Measurements from ENCODE around the gene SH3GL2. TPM values are rescaled to one million over a fixed set of nuclear protein-coding genes. Genes with fewer than 3 reads are reported as not detected.

The SH3GL2 gene
- total RNA-seq, 5 donors from 2014 or later (not counting 1 experiment from before 2014, with no cell fraction given): not detected

DNA sequence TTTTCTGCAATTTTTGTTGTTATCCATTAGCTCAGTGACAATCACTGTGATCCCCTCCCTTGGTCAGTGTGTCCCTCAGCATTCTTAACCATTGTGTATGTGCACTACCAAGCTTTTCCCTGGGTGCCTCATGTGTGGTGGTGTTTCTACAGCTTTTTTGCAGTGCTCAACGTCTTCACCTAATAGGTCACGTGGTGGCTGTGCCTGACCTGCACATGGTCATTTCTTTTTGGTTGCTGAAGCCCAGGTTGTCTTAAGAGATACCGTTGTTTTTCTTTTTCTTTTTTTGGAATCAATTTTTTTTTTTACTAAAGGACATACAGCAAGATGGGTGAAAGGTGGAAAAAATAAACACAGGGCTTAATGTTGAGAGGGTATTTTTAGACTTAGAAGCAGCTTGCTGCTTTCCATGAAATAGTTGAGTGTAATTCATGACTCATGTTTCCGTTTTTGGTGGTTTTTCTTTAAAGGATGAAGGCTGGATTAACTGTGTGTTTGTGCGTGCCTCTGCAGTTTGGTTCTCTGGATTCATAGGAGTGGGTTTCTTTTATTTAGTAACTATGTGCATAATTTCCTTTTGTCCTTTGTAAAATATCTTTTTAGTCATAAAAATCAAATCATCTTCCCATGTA, 22.2 kb downstream of the SH3GL2 start:
- ChIA-PET POLR2A (no interaction called here), CTCF (interaction anchor here in 1 of 2 donors (0.7 kb wide), 1 partner anchor 69 kb away, joined by 3 read pairs; no protein-coding TSS in a partner anchor)
- H3K27ac Mint-ChIP-seq: no peak overlapping the region
- H3K36me3 Mint-ChIP-seq: no peaks in the 10 kb centered on the region
- no peaks in the 10 kb centered on the region for H3K27me3 Mint-ChIP-seq
- DNase-seq: no peak
- no peaks in the 10 kb centered on the region for H3K27me3 ChIP-seq (replicated peaks in 1 of 2; ENCODE audit: control insufficient read depth in 2 of 2, extremely low read depth in 1 of 2, insufficient read depth in 2 of 2, low read length in 1 of 2)
- WGBS (ENCODE audit: insufficient coverage): 60% methylated on average over 1 of the region's 5 CpGs
- no peak overlapping the region for H3K27ac ChIP-seq (ENCODE audit: low read length)
- H3K4me3 Mint-ChIP-seq: no peak overlapping the region
- no peaks in the 10 kb centered on the region for H3K36me3 ChIP-seq (ENCODE audit: control insufficient read depth in 2 of 2, extremely low read depth in 1 of 2, insufficient read depth in 1 of 2, low read length in 1 of 2)
- no peaks in the 10 kb centered on the region for H3K4me1 Mint-ChIP-seq
- no peaks in the 10 kb centered on the region for H3K4me1 ChIP-seq (ENCODE audit: control insufficient read depth in 1 of 2, extremely low read depth in 1 of 2, insufficient read depth in 2 of 2, low read length in 2 of 2)
- H3K9me3 ChIP-seq: no peaks in the 10 kb centered on the region
- no peak overlapping the region for H3K4me3 ChIP-seq (ENCODE audit: control insufficient read depth in 1 of 2, extremely low read depth in 1 of 2, low read length in 1 of 2)
- no peak for ATAC-seq (replicated peaks in 1 of 4)
- peaks cover 4 to 12% (median 6%) of the 10 kb centered on the region in 3 donors for H3K9me3 Mint-ChIP-seq

DNA sequence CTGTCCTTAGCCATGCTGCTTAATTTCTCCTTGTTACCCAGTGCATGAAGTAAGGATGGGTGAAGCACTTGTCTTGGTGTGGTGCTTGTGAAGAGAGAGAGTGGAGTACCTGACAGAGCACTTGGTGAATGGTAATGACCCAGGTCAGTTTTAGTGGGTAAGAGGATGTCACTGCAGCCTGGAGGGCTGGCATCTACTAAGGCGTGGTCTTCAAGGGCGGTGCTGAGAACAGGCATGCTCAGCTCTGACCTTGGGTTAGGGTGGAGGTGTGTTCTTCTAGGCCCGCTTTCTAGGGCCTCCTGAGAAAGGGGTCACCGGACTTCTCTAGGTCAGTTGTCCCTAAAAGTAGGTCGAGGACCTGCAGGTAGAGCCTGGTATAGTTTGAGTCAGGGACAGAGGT, 25.7 kb downstream of the SH3GL2 start:
- Mint-ChIP-seq H3K27ac (no peak overlapping the region), H3K27me3 (no peaks in the 10 kb centered on the region), H3K9me3 (peaks cover 4 to 18% (median 10%) of the 10 kb centered on the region in 3 donors), H3K4me1 (no peaks in the 10 kb centered on the region), H3K4me3 (no peak overlapping the region), H3K36me3 (no peaks in the 10 kb centered on the region)
- ChIA-PET CTCF (no interaction called here), POLR2A (no interaction called here)
- no peaks in the 10 kb centered on the region for H3K27me3 ChIP-seq (replicated peaks in 1 of 2; ENCODE audit: control insufficient read depth in 2 of 2, extremely low read depth in 1 of 2, insufficient read depth in 2 of 2, low read length in 1 of 2)
- no peak overlapping the region for H3K4me3 ChIP-seq (ENCODE audit: control insufficient read depth in 1 of 2, extremely low read depth in 1 of 2, low read length in 1 of 2)
- H3K9me3 ChIP-seq: no peaks in the 10 kb centered on the region
- H3K27ac ChIP-seq (ENCODE audit: low read length): no peak overlapping the region
- DNase-seq (no peak), ATAC-seq (replicated peaks in 1 of 4) (no peak)
- 81% methylated on average over 3 of the region's 5 CpGs for WGBS (ENCODE audit: insufficient coverage)
- H3K4me1 ChIP-seq (ENCODE audit: control insufficient read depth in 1 of 2, extremely low read depth in 1 of 2, insufficient read depth in 2 of 2, low read length in 2 of 2): no peaks in the 10 kb centered on the region
- no peaks in the 10 kb centered on the region for H3K36me3 ChIP-seq (ENCODE audit: control insufficient read depth in 2 of 2, extremely low read depth in 1 of 2, insufficient read depth in 1 of 2, low read length in 1 of 2)

DNA sequence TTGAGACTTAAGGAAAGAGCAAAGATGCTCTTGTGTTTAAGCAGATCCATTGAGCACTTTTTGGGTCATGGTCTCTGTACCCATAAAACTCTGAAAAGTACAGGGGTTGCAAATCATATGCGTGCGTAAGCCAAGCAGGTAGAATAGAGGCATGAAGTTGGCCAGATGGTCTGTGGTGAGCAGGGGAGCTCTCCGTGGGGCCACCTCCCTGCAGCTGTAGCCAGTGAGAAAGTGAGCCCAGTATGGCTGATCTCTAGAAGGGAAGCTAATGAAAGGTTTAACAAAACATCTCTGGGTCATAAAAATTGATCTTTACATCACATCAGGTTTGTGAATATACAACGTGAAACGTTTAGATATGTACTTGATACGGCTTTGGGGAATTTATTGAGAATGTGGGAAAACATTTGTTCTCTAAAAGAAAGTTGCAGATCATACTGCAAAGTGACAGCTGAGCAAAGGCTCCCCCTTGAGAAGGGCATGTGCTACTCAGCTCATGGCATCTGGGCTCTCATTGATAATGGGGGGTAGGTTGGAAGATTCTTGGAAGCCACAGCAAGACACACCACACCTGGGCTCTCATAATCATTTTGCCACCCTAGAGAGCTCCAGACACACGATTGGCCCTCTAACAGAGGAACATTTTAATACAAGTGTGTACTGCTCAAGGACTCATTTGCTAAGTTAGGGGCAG, 30.6 kb downstream of the SH3GL2 start:
- Mint-ChIP-seq H3K36me3 (no peaks in the 10 kb centered on the region), H3K27me3 (no peaks in the 10 kb centered on the region), H3K9me3 (peaks cover 0 to 11% (median 10%) of the 10 kb centered on the region in 3 donors), H3K4me3 (no peak overlapping the region), H3K27ac (no peak overlapping the region), H3K4me1 (no peaks in the 10 kb centered on the region)
- ChIA-PET POLR2A (no interaction called here), CTCF (no interaction called here)
- no peak overlapping the region for H3K27ac ChIP-seq (ENCODE audit: low read length)
- H3K9me3 ChIP-seq: no peaks in the 10 kb centered on the region
- H3K4me1 ChIP-seq (ENCODE audit: control insufficient read depth in 1 of 2, extremely low read depth in 1 of 2, insufficient read depth in 2 of 2, low read length in 2 of 2): no peaks in the 10 kb centered on the region
- H3K4me3 ChIP-seq (ENCODE audit: control insufficient read depth in 1 of 2, extremely low read depth in 1 of 2, low read length in 1 of 2): no peak overlapping the region
- no peaks in the 10 kb centered on the region for H3K36me3 ChIP-seq (ENCODE audit: control insufficient read depth in 2 of 2, extremely low read depth in 1 of 2, insufficient read depth in 1 of 2, low read length in 1 of 2)
- DNase-seq (no peak), ATAC-seq (replicated peaks in 1 of 4) (no peak)
- 83% methylated on average over 3 of the region's 7 CpGs for WGBS (ENCODE audit: insufficient coverage)
- H3K27me3 ChIP-seq (replicated peaks in 1 of 2; ENCODE audit: control insufficient read depth in 2 of 2, extremely low read depth in 1 of 2, insufficient read depth in 2 of 2, low read length in 1 of 2): no peaks in the 10 kb centered on the region

DNA sequence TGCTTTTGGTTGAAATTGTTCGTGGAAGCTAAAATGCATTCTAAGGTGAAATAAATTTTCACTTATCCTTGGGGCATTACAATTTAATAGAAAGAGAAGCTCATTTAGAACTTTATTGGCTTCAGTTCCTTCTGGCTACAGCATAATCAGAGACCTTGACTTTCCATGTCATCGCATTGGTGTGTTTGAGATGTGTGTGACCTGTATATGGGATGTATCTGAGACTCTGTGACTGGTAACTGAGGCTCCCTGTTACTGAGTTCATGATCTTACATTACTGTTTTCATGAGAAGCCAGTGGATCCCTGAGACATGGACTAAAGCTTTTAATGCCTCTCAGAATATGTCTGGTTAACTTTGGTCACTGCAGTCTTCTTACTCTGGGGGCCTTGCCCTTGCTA, 32.5 kb downstream of the SH3GL2 start:
- Histone ChIP-seq H3K36me3 (ENCODE audit: control insufficient read depth in 2 of 2, extremely low read depth in 1 of 2, insufficient read depth in 1 of 2, low read length in 1 of 2) (no peaks in the 10 kb centered on the region), H3K27me3 (replicated peaks in 1 of 2; ENCODE audit: control insufficient read depth in 2 of 2, extremely low read depth in 1 of 2, insufficient read depth in 2 of 2, low read length in 1 of 2) (no peaks in the 10 kb centered on the region), H3K27ac (ENCODE audit: low read length) (no peak overlapping the region), H3K9me3 (no peaks in the 10 kb centered on the region), H3K4me3 (ENCODE audit: control insufficient read depth in 1 of 2, extremely low read depth in 1 of 2, low read length in 1 of 2) (no peak overlapping the region), H3K4me1 (ENCODE audit: control insufficient read depth in 1 of 2, extremely low read depth in 1 of 2, insufficient read depth in 2 of 2, low read length in 2 of 2) (no peaks in the 10 kb centered on the region)
- ATAC-seq (replicated peaks in 1 of 4): no peak
- no peak for DNase-seq
- no peak overlapping the region for H3K27ac Mint-ChIP-seq
- H3K9me3 Mint-ChIP-seq: peaks cover 0 to 11% (median 8%) of the 10 kb centered on the region in 3 donors
- no peak overlapping the region for H3K4me3 Mint-ChIP-seq
- H3K4me1 Mint-ChIP-seq: no peaks in the 10 kb centered on the region
- H3K36me3 Mint-ChIP-seq: no peaks in the 10 kb centered on the region
- CTCF ChIA-PET: no interaction called here
- WGBS (ENCODE audit: insufficient coverage): 100% methylated on average over 1 of the region's 2 CpGs
- no peaks in the 10 kb centered on the region for H3K27me3 Mint-ChIP-seq
- POLR2A ChIA-PET: interaction anchor here (0.6 to 0.7 kb wide), 2 partner anchors 18 to 1485 kb away, joined by 3 to 5 read pairs; no protein-coding TSS in a partner anchor

DNA sequence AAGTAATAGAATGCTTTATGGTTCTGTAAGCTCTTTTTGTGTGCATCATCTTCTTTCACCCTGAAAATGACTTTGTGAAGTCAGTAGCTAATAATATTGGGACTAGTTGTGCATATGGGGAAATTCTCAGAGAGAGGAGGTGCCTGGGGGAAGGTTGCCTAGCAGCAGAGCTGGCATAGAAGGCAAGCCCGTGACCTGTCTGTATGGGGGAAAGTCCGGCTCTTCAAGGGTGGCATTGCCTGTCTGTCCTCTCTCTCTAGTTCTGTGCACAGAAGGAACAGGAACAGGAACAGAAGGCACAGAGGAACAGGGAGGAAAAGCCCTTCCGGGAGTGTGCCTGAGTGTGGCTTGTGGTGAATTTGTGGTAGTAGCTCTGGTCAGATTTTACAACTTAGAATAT, 33.1 kb downstream of the SH3GL2 start:
- 69% methylated on average over 2 of the region's 3 CpGs for whole genome bisulfite sequencing (ENCODE audit: insufficient coverage)
- CTCF ChIA-PET: no interaction called here
- H3K4me1 ChIP-seq (ENCODE audit: control insufficient read depth in 1 of 2, extremely low read depth in 1 of 2, insufficient read depth in 2 of 2, low read length in 2 of 2): no peaks in the 10 kb centered on the region
- H3K36me3 ChIP-seq (ENCODE audit: control insufficient read depth in 2 of 2, extremely low read depth in 1 of 2, insufficient read depth in 1 of 2, low read length in 1 of 2): no peaks in the 10 kb centered on the region
- Mint-ChIP-seq H3K27ac (no peak overlapping the region), H3K36me3 (no peaks in the 10 kb centered on the region), H3K4me1 (no peaks in the 10 kb centered on the region), H3K4me3 (no peak overlapping the region), H3K27me3 (no peaks in the 10 kb centered on the region), H3K9me3 (peaks cover 0 to 5% (median 5%) of the 10 kb centered on the region in 3 donors)
- DNase-seq: no peak
- POLR2A ChIA-PET: interaction anchor here in 1 of 2 donors (0.6 kb wide), 1 partner anchor 1485 kb away, joined by 5 read pairs; no protein-coding TSS in a partner anchor
- ATAC-seq (replicated peaks in 1 of 4): no peak
- H3K4me3 ChIP-seq (ENCODE audit: control insufficient read depth in 1 of 2, extremely low read depth in 1 of 2, low read length in 1 of 2): no peak overlapping the region
- no peak overlapping the region for H3K27ac ChIP-seq (ENCODE audit: low read length)
- H3K9me3 ChIP-seq: no peaks in the 10 kb centered on the region
- H3K27me3 ChIP-seq (replicated peaks in 1 of 2; ENCODE audit: control insufficient read depth in 2 of 2, extremely low read depth in 1 of 2, insufficient read depth in 2 of 2, low read length in 1 of 2): no peaks in the 10 kb centered on the region

DNA sequence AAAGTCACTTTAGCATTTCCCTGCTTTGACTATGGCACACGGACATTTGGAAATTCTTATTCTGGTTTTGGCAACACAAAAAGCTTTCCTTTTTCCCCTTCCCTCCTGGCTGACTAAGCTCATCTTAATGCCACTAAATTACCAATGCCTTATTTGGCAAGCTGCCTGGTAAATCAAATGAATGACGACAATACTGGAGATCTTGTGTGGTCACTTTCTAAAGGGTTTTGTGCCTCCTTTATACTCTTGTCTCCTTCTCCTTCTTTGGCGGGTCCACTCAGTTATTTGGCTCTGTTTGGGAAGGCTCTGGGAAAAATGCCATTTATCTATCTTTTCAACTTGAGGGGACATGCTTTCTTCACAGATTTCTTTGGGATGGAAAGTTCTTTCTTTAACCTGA, 34.9 kb downstream of the SH3GL2 start:
- no peak overlapping the region for H3K27ac ChIP-seq (ENCODE audit: low read length)
- no peak overlapping the region for H3K27ac Mint-ChIP-seq
- H3K4me1 ChIP-seq (ENCODE audit: control insufficient read depth in 1 of 2, extremely low read depth in 1 of 2, insufficient read depth in 2 of 2, low read length in 2 of 2): no peaks in the 10 kb centered on the region
- no peak overlapping the region for H3K4me3 Mint-ChIP-seq
- no peaks in the 10 kb centered on the region for H3K36me3 Mint-ChIP-seq
- ChIA-PET CTCF (no interaction called here), POLR2A (no interaction called here)
- H3K4me1 Mint-ChIP-seq: no peaks in the 10 kb centered on the region
- peaks cover 0 to 7% (median 5%) of the 10 kb centered on the region in 3 donors for H3K9me3 Mint-ChIP-seq
- no peaks in the 10 kb centered on the region for H3K36me3 ChIP-seq (ENCODE audit: control insufficient read depth in 2 of 2, extremely low read depth in 1 of 2, insufficient read depth in 1 of 2, low read length in 1 of 2)
- ATAC-seq (replicated peaks in 1 of 4) (no peak), DNase-seq (no peak)
- no peaks in the 10 kb centered on the region for H3K9me3 ChIP-seq
- no peaks in the 10 kb centered on the region for H3K27me3 ChIP-seq (replicated peaks in 1 of 2; ENCODE audit: control insufficient read depth in 2 of 2, extremely low read depth in 1 of 2, insufficient read depth in 2 of 2, low read length in 1 of 2)
- H3K27me3 Mint-ChIP-seq: no peaks in the 10 kb centered on the region
- no CpG with 5 or more reads among the region's 3 CpGs for WGBS (ENCODE audit: insufficient coverage)
- H3K4me3 ChIP-seq (ENCODE audit: control insufficient read depth in 1 of 2, extremely low read depth in 1 of 2, low read length in 1 of 2): no peak overlapping the region

Measured in T-cell (primary cell).